Progenitor cell of endocrine pancreas (in vitro differentiated cells): ENCODE data around the gene EPC2. TPM values are rescaled to one million over a fixed set of nuclear protein-coding genes. Genes with fewer than 3 reads are reported as not detected.
"Not testable (repeated sequence)": the region's sequence is repeated elsewhere in the genome, so short reads cannot be mapped to it uniquely, and the experiment has no call there.

ENCODE experiments used
- DNase-seq: peaks from one replicate; pipeline ENCODE4 v3.0.0; 2021; ENCODE audit warnings: low spot score; ENCODE audit not compliant: unreplicated experiment
- H3K27ac Mint-ChIP-seq: 2 replicates; pipeline ENCODE4 v1.8.0; 2021; ENCODE audit warnings: mild to moderate bottlenecking, moderate library complexity, mixed read lengths
- H3K27me3 Mint-ChIP-seq: 2 replicates; pipeline ENCODE4 v1.8.0; 2021; ENCODE audit warnings: mixed read lengths
- H3K36me3 Mint-ChIP-seq: 2 replicates; pipeline ENCODE4 v1.8.0; 2022; ENCODE audit warnings: mixed read lengths; ENCODE audit not compliant: insufficient read depth
- H3K4me1 Mint-ChIP-seq: 2 replicates; pipeline ENCODE4 v1.8.0; 2021; ENCODE audit warnings: low read depth, mixed read lengths
- H3K4me3 Mint-ChIP-seq: 2 replicates; pipeline ENCODE4 v1.8.0; 2021; ENCODE audit warnings: low read depth, mild to moderate bottlenecking, moderate library complexity, mixed read lengths
- H3K9me3 Mint-ChIP-seq: 2 replicates; pipeline ENCODE4 v1.8.0; 2021; ENCODE audit warnings: low read depth, mixed read lengths
- CTCF ChIP-seq: fragments of 200-600 bp; sonication (generic); IDR thresholded peaks from one replicate; pipeline ENCODE4 v1.5.0; 2021; ENCODE audit warnings: antibody characterized with exemption, mild to moderate bottlenecking; ENCODE audit not compliant: unreplicated experiment
- total RNA-seq: library from RNA; stranded (reverse); gene quantifications from 2 replicates; pipeline ENCODE4 v1.2.1, GENCODE V29; 2021

Gene EPC2
- total RNA-seq, 1 donor from 2014 or later: 53.1 TPM

DNA sequence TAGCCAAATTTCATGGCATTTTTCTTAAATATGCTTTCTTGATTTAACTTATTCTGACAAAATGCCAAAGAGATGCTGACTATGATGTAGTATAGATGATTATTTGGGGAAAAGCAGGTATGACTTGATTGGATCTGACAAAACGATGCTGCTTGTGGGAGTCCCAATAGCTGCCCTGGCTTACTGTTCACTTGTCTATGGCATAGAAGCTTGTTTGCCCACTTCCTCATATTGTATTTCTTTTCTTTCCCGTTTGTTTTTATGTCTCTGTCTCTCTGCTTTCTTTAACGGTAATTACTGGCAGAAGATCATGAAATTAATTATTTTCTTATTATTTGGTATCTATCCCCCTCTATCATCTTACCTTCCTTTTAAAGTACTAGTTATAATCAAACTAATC is 43.0 kb downstream of the EPC2 start:
- Mint-ChIP-seq H3K4me3 (no peak overlapping the region), H3K27me3 (no peaks in the 10 kb centered on the region), H3K9me3 (peaks cover 26% of the 10 kb centered on the region), H3K27ac (no peak overlapping the region), H3K36me3 (peaks cover 25% of the 10 kb centered on the region), H3K4me1 (peaks cover 9% of the 10 kb centered on the region)
- TF ChIP-seq CTCF: no peak
- DNase-seq: no peak

DNA sequence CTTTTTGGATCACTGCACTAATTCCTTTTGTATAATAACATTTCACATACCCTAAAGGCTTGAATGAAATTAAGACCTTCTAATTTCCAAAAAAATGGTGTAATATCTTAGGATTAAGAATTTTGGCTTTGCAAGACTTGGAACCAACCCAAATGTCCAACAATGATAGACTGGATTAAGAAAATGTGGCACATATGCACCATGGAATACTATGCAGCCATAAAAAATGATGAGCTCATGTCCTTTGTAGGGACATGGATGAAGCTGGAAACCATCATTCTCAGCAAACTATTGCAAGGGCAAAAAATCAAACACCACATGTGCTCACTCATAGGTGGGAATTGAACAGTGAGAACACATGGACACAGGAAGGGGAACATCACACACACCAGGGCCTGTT is 43.5 kb downstream of the EPC2 start:
- H3K4me3 Mint-ChIP-seq, H3K27me3 Mint-ChIP-seq, H3K27ac Mint-ChIP-seq, DNase-seq, H3K4me1 Mint-ChIP-seq: not testable (repeated sequence)
- Mint-ChIP-seq H3K9me3 (peaks cover 24% of the 10 kb centered on the region), H3K36me3 (peaks cover 25% of the 10 kb centered on the region)

DNA sequence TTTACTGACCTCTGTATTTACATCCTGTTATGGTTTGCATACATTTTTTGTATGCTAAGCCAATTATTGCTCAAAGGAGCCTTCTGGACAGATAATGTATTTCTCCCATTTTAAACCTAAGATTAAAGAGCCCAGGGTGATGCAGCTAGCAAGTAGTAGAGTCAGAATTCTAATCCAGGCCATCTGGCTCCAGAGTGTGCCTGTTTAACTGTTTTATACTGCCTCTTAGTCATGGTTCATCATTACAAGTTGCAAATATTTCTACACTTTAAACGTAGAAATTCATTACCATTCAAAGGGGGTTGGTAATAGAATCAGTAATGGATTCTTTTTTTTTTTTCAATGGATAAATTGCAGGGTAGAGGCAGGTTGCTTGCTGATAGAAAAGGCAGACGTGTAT is 52.4 kb downstream of the EPC2 start:
- no peak for TF ChIP-seq CTCF
- Mint-ChIP-seq H3K9me3 (peaks cover 26% of the 10 kb centered on the region), H3K27me3 (no peaks in the 10 kb centered on the region), H3K4me3 (no peak overlapping the region), H3K36me3 (peaks cover 48% of the 10 kb centered on the region), H3K4me1 (peaks cover 2% of the 10 kb centered on the region), H3K27ac (no peak overlapping the region)
- DNase-seq: no peak

GRCh38 chr2:148699830-148700229 is 55.3 kb downstream of the EPC2 start:
- no peak for TF ChIP-seq CTCF
- H3K4me1 Mint-ChIP-seq: peaks cover 2% of the 10 kb centered on the region
- DNase-seq: no peak
- H3K27me3 Mint-ChIP-seq: no peaks in the 10 kb centered on the region
- H3K27ac Mint-ChIP-seq: peak overlapping the region; percentile 29
- H3K4me3 Mint-ChIP-seq: no peak overlapping the region
- H3K9me3 Mint-ChIP-seq: peaks cover 37% of the 10 kb centered on the region
- H3K36me3 Mint-ChIP-seq: peaks cover 63% of the 10 kb centered on the region

- H3K27ac Mint-ChIP-seq: peak overlapping the region; percentile 46
- H3K27me3 Mint-ChIP-seq: no peaks in the 10 kb centered on the region
- no peak for DNase-seq
- H3K4me1 Mint-ChIP-seq: peaks cover under 1% of the 10 kb centered on the region
- no peak for TF ChIP-seq CTCF
- peaks cover 42% of the 10 kb centered on the region for H3K9me3 Mint-ChIP-seq
- no peak overlapping the region for H3K4me3 Mint-ChIP-seq
- H3K36me3 Mint-ChIP-seq: peaks cover 74% of the 10 kb centered on the region
Observed at GRCh38 chr2:148701039-148701438, 56.5 kb downstream of the EPC2 start.

GRCh38 chr2:148701877-148702276 is 57.3 kb downstream of the EPC2 start:
- TF ChIP-seq CTCF: no peak
- no peak overlapping the region for H3K4me3 Mint-ChIP-seq
- no peaks in the 10 kb centered on the region for H3K27me3 Mint-ChIP-seq
- DNase-seq: no peak
- H3K27ac Mint-ChIP-seq: peak overlapping the region; percentile 71
- H3K9me3 Mint-ChIP-seq: peaks cover 51% of the 10 kb centered on the region
- H3K4me1 Mint-ChIP-seq: no peaks in the 10 kb centered on the region
- H3K36me3 Mint-ChIP-seq: peaks cover 82% of the 10 kb centered on the region
